Measurements from ENCODE around the gene SLC7A6OS. TPM values are rescaled to one million over a fixed set of nuclear protein-coding genes. Genes with fewer than 3 reads are reported as not detected.

The SLC7A6OS gene
- total RNA-seq, 1 donor from 2014 or later: 14.4 TPM

DNA sequence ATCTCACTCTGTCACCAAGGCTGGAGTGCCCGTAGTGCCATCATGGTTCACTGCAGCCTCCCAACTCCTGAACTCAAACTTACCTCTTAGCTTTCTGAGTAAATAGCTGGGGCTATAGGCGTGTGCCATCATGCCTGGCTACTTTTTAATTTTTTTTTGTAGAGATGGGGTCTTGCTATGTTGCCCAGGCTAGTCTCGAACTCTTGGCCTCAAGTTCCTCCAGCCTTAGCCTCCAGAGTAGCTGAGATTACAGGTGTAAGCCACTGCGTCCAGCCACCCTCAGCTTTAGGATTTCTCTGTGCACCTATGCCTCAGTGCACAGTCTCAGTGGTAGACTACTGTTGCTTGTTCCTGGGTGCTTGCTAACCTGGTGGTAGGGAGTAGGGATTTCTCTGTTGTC lies 41.0 kb downstream of the SLC7A6OS start:
- Histone ChIP-seq H3K4me1 (peaks cover 0 to 16% of the 10 kb centered on the region in 2 donors), H3K27ac (no peak overlapping the region), H3K27me3 (no peaks in the 10 kb centered on the region), H3K36me3 (peaks cover 10 to 13% of the 10 kb centered on the region in 2 donors), H3K9me3 (no peaks in the 10 kb centered on the region), H3K4me3 (no peak overlapping the region)
- no peak for DNase-seq (ENCODE audit: low spot score in 2 of 2)
- TF ChIP-seq, protein P1, sequence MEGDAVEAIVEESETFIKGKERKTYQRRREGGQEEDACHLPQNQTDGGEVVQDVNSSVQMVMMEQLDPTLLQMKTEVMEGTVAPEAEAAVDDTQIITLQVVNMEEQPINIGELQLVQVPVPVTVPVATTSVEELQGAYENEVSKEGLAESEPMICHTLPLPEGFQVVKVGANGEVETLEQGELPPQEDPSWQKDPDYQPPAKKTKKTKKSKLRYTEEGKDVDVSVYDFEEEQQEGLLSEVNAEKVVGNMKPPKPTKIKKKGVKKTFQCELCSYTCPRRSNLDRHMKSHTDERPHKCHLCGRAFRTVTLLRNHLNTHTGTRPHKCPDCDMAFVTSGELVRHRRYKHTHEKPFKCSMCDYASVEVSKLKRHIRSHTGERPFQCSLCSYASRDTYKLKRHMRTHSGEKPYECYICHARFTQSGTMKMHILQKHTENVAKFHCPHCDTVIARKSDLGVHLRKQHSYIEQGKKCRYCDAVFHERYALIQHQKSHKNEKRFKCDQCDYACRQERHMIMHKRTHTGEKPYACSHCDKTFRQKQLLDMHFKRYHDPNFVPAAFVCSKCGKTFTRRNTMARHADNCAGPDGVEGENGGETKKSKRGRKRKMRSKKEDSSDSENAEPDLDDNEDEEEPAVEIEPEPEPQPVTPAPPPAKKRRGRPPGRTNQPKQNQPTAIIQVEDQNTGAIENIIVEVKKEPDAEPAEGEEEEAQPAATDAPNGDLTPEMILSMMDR (IDR thresholded peaks at IDR 0.05): no peak
- intact Hi-C loops (cut with DNase I): no loop called here

GRCh38 chr16:68267612-68268405 lies 42.9 kb downstream of the SLC7A6OS start:
- no peaks in the 10 kb centered on the region for H3K27me3 ChIP-seq
- no peaks in the 10 kb centered on the region for H3K9me3 ChIP-seq
- intact Hi-C loops (cut with DNase I): no loop called here
- H3K36me3 ChIP-seq: no peaks in the 10 kb centered on the region
- H3K4me3 ChIP-seq: no peak overlapping the region
- no peak for DNase-seq (ENCODE audit: low spot score in 2 of 2)
- H3K4me1 ChIP-seq: peaks cover 0 to 22% of the 10 kb centered on the region in 2 donors
- no peak overlapping the region for H3K27ac ChIP-seq
- TF ChIP-seq, protein P1 (IDR thresholded peaks at IDR 0.05): no peak

DNA sequence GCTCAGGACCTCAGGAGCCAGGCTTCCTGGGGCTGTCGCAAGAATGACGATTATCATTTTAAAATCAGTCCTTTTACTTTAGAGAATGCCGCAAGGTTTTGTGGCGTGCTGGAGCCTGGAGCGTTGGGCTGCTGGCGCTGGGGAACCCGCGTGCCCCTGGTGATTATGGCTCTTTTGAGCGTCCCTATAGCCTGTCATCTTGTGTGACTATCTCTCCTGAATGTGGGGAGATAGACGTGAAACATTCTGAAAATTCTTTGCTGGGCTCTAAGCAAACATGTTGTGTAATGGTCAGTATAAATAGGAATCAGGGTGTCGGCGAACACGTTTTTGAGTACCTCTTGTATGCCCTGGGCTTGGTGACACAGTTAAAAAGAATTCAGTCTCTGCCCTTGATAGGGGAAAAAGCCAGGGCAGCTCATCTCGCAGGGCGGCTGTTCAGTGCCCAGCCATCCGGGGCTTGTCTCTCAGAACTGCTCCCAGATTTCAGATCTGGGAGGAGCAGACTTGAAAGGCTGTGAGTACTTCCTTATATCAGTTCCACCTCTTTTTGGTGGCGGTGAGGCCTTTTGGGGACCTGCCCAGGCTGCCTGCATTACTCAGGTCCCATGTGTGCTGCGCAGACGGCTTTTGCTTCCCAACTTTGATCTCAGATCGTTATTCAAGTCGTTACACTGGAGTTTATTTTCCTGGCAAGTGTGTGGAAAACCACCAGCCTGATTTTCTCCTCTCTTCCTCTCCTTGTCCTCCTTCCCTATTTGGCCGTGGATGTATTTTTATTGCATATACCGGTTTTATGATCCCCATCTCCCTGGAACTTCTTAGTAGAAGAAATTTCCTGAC lies 45.4 kb downstream of the SLC7A6OS start:
- peak overlapping the region; percentile 97 to 99 for H3K27ac ChIP-seq
- TF ChIP-seq, protein P1 (IDR thresholded peaks at IDR 0.05): no peak
- intact Hi-C loops (cut with DNase I): loop anchor here (1.0 kb wide), 2 partner anchors 23 to 46 kb away; partner anchors contain the start of gene PRMT7
- H3K27me3 ChIP-seq: no peaks in the 10 kb centered on the region
- peak overlapping the region; percentile 76 to 90 for H3K4me3 ChIP-seq
- DNase-seq (ENCODE audit: low spot score in 2 of 2): peak; percentile 52 to 90
- peaks cover 7 to 9% of the 10 kb centered on the region in 2 donors for H3K36me3 ChIP-seq
- H3K9me3 ChIP-seq: no peaks in the 10 kb centered on the region
- H3K4me1 ChIP-seq: peaks cover 0 to 22% of the 10 kb centered on the region in 2 donors

DNA sequence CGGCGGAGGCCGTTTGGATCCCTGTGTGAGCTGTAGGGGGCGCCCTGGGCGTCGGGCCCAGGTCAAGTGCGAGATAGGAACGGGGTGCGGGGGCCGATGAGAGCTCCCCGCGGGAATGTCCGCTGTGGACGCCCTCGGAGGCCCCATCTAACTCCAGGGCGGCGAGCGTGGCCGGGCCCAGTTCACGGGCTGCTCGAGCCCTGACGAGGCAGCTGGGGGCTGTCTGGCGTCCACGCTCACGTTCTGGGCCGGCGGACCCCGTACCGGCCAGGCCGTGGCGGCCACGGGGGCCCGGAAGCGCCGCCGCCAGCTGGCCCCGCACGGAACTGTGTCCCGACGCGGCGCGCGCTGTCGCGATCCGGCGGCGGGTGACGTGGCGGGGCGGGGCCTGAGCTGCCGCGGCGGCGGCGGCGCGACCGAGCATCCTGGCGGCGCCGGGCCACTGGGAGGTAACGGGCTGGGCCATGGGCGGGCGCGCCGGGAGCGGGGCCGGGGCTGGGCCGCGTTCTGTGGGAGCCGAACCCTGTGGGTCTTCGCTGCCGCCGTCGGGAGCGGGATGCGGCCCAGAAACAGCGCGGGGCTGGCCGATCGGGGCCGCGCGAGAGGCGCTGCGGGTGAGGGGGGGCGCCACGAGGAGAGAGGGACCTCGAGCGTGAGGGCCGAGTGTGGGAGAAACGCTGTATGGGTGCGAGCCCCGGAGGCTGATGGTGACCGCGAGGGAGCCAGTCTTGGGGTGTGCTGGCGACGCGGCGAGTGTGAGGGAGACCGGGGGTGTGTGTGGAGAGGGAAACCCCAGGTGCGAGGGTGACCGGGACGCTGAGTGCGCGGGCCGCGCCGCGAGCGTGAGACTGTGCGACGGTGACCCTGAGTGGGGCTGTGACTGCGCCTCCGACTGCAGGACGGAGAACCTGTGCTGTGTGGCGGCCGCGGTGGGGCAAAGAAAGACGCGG lies 46.3 kb downstream of the SLC7A6OS start, which contains the start of gene SLC7A6:
SLC7A6 (plus strand) TSS at position 399 of the 950 bp plus-strand sequence. CDS start 10,201 bp downstream, outside the sequence.
- peaks cover 0 to 22% of the 10 kb centered on the region in 2 donors for H3K4me1 ChIP-seq
- TF ChIP-seq, protein P1 (IDR thresholded peaks at IDR 0.05): peak; percentile 62 to 80 (median 76)
- intact Hi-C loops (cut with DNase I): loop anchor here (1.0 kb wide), 3 partner anchors 19 to 47 kb away; partner anchors contain the start of genes PLA2G15 and PRMT7

More for the DNA sequence above, 46.3 kb downstream of the SLC7A6OS start, which contains the start of gene SLC7A6:
- peak; percentile 40 to 87 for DNase-seq (ENCODE audit: low spot score in 2 of 2)
- H3K27ac ChIP-seq: peak within 1 kb of the TSS; percentile 97 to 99
- no peaks in the 10 kb centered on the region for H3K27me3 ChIP-seq
- H3K9me3 ChIP-seq: no peaks in the 10 kb centered on the region
- H3K36me3 ChIP-seq: peaks cover 16 to 18% of the 10 kb centered on the region in 2 donors
- peak within 1 kb of the TSS; percentile 76 to 90 for H3K4me3 ChIP-seq

Measured in ascending aorta (tissue), 2 donors.